GM15510 (cell line): ENCODE measurements around the gene VOPP1.

ENCODE experiments used
- POLR2A ChIP-seq: IDR thresholded peaks from 3 replicates; pipeline ENCODE4 v1.6.1; 2011; ENCODE audit warnings: borderline replicate concordance; ENCODE audit not compliant: insufficient read length; ENCODE audit errors: extremely low read depth

VOPP1 gene

GRCh38 chr7:55438085-55438756 is 134.1 kb downstream of the VOPP1 start:
- TF ChIP-seq POLR2A = no peak

DNA sequence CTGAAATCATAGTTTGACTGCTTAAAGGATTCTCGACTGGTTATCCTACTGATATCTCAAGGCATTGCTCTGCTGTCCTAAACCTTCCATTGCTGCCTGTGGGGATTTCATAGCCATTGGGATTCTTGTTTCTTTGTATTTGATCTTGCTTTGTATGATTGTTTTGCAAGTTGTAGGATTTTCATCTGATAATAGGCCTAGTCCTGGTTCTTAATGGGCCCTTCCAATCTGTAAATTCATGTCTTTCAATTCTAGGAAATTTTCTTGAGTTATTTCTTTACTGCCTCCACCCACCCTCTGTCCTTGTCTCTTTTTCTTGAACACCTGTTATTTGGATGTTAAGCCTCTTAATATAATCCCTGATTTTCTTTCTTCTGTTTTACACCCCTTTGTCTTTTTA is 134.9 kb downstream of the VOPP1 start:
- TF ChIP-seq POLR2A = no peak

DNA sequence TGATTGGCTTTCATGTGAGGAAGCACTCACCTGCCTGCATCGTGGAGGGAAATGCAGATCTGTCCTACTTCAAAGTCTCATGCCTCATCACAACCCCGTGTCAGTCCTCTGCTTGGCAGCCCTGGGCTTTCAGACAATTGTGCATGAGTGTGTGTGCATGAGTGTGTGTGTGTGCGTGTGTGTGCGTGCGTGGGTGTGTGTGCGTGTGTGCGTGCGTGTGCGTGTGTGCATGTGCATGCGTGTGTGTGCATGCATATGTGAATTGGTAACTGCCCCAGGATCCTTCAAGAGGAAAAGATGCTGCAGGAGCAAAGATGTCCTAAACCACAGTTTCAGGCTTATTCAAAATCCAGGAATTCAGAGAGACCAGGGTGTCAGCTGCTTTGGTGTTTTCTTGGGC is 135.8 kb downstream of the VOPP1 start:
- TF ChIP-seq POLR2A = no peak

- no peak for TF ChIP-seq POLR2A
Measured at GRCh38 chr7:55435466-55435865, 136.8 kb downstream of the VOPP1 start.

- TF ChIP-seq POLR2A = no peak
Measured at GRCh38 chr7:55432939-55433784, 139.1 kb downstream of the VOPP1 start.

DNA sequence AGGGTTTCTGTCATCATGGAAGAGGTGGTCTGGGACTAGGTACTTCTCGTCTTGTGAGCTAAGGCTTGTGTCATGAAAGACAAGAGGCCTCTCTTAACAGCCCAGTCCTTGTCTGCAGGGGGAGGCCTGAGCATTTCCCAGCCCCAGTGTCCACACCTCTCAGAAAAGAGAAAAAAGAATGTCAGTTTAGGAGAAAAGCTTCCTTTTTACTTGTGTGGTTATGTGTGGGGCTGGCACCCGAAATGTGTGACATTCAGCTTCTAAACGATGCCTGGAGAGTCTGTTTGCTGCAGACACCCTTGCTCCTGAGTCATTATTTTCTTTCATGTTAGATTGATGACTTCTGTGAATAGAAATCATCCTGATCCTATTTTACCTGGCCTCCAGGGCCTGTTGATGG is 139.8 kb downstream of the VOPP1 start:
- no peak for TF ChIP-seq POLR2A

- no peak for TF ChIP-seq POLR2A
Measured at GRCh38 chr7:55431898-55432297, 140.4 kb downstream of the VOPP1 start.

- TF ChIP-seq POLR2A = no peak
Measured at GRCh38 chr7:55429835-55430499, 142.3 kb downstream of the VOPP1 start.

- TF ChIP-seq POLR2A = no peak
Measured at GRCh38 chr7:55427800-55428199, 144.5 kb downstream of the VOPP1 start.

GRCh38 chr7:55427342-55427741 is 145.0 kb downstream of the VOPP1 start:
- no peak for TF ChIP-seq POLR2A

DNA sequence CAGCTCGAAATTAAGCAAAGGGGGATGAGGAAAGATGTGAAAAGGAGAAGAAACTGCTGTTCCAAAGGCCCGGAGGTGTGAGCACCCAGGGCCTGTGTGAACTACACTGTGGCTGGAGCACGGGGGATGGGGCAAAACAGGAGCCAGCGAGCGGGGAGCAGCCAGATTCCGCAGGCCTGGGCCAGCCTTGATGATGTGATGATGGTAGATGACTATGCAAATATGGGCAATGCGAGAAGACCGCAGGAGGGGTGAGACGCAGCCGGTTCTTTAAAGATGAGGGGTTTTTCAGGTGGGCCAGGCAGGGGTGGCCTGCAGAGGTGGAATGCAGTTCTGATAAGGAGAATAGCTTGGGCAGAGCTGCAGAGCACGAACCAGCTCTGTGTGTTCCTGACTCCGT is 145.6 kb downstream of the VOPP1 start:
- no peak for TF ChIP-seq POLR2A

GRCh38 chr7:55425141-55425752 is 147.1 kb downstream of the VOPP1 start:
- TF ChIP-seq POLR2A = no peak

DNA sequence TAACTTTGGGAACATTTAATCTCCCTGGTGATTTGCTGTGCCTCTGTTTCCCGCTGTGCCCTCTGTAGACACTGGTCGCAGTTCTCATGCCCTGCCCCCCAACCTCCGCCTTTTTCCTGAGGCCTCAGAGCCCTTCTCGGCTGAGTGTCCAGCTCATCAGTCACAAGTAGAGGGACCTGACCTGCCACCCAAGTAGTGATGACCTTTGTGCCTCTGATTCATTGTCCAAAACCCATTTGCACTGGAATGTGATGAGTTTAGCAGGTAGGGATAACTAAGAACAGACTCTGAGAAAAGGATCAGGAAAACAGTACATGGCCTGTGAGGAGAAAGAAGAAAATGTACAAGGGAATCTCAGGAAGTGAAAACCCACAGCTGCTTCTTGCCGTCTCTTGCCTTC is 148.4 kb downstream of the VOPP1 start:
- TF ChIP-seq POLR2A = no peak

DNA sequence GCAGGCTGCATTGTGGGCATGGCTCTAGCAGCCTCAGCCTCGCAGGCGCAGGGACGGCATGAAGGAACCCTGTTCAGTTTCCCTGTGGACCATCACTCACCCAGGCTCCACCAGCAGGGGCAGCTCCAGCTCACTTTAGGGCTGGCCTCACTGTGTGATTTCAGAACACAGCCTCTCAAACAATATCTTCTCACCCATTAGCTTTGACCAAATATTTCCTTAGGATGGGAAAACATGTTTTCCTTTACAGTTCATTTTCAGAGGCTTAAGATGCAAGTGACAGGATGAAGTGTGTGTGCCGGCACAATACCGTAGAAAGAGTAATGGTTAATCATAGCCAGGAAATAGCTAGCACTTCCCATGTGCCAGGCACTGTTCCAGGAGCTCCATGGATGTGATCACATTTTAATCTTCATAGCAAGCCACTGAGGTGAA is 149.0 kb downstream of the VOPP1 start:
- TF ChIP-seq POLR2A = no peak
